GOT3 (cell line): ENCODE results near the gene SH2D7.

Experiments
- DNase-seq: peaks from one replicate; lab custom pipeline; 2025; ENCODE audit warnings: mixed read lengths; lab: John Stamatoyannopoulos, UW

SH2D7 gene

DNA sequence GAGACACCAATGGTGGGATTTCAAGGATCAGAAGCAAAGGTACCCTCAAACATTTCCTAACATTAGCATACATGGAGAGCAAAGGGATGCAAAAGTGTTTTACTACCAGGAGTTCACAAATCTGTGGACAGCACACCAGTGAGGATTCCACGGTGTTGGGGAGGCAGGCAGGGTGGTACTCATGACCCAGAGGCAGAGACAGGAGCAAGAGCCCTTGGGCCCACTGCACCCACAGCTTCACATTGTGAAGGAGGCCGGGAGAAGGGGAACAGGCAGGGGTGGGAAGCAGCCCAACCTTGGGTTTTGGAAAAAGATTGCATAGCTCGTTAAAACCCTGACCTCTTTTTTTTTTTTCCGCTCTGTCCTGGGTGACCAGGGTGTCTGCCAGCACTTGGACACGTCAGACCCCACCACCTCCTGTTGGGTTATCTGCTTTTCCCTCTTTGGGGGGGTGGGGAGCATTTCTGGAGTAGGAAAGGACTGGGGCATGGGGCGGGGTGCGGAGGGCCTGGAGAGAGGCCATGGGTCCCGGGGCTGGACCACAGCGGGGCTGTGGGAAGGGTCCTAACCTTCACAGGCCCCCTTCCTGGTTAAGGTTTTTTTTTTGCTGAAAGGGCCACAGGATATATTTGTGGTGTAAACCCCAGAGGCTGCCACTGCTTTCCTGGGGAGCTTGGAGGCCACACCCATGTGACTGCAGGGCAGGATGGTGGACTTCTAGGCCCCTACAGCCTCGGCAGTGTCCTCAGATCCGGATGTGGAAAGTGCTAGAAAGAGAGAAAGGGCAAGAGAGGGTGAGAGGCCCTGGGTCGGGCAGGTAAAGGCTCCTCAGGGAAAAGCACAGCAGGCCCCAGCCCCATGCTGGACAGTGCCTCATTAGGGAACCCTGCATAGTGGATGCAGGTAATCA lies 12.5 kb downstream of the SH2D7 start:
- no peak for DNase-seq

DNA sequence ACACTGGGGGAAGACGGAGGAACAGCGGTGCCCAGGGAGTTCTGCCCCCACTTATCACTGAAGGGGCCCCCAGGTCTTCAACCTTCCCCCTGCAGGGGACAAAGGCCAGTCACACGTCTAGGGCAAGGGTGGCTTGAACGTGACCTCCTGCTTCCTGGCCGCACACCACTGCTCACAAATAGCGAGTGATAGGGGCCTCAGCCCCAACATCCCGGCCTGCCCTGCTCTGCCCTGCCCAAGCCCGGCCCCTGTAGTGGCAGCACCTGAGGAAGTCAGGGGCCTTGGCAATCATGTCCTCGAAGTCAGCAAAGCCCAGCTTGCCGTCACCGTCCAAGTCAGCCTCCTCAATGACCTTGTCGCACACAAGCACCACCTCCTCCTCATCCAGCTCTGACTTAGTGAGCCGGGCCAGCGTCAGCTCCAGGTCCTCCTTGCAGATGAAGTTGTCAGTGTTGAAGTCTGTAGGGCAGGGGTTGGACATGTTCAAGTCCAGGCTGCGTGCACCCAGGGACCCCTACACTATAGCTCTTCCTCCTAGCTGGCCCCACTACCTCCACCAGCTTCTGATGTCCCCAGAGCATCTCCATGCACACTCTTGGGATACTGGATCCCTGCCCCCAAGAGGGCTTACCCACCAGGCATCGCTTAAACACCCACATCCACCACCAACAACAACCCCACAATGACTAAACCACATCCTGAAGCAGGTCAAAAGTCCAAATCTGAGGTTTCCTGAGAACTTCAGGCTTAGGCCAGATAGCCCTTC lies 13.3 kb downstream of the SH2D7 start:
- no peak for DNase-seq

DNA sequence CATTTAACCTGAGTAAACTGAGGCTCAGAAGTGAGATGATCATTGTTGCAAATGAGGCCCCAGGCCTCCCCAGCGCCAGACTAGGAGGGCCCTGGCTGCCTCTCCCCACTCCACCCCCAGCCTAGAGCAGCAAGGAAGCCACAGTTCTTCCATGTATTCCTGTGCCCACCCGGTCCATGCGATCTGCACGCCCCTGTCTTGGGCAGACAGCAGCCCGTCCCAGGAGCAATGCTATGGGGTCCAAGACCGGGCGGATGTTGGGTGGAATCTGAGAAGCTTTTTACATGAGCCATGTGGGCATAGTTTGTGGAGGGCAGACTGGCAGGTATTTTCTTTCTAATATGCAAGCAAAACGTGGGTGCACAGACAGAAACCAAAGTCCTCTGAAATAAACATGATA lies 15.1 kb downstream of the SH2D7 start:
- no peak for DNase-seq

DNA sequence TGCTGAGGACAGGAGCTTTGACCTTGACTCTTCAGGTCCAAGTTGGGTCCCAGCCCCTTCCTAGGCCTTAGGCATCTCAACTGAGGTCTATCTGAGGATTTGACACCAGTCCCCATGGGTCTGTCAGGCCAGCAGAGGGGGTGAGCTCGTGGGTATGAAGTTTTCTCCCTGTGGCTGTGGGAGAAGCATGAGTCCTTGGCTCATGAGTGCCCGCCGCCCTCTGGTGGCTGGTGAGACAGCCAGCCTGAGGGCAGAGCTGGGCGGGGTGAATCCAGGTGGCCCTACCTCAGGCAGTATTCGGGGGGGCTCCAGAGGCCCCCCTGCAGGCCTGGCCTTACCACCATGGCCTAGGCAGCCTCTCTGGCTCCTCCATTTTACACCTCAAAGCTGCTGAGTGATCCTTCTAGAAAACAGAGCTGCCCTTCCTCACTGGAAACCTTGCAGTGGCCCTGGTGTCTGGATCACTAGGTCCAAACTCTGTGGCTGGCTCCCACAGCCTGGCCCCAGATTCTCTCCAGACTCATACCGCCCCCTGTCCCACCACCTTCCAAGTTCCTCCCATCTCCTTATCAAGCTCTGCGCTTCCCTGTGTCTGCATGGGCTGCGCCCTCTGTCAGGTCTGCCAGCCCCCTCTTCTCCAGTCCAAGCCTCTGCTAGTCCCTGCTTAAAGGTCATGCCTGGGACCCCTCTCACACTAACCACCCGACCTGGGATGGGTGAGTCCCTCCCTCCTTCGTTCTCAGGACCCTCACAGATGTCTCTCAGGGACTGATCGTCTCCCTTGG lies 16.1 kb downstream of the SH2D7 start:
- peak; percentile 17 for DNase-seq

DNA sequence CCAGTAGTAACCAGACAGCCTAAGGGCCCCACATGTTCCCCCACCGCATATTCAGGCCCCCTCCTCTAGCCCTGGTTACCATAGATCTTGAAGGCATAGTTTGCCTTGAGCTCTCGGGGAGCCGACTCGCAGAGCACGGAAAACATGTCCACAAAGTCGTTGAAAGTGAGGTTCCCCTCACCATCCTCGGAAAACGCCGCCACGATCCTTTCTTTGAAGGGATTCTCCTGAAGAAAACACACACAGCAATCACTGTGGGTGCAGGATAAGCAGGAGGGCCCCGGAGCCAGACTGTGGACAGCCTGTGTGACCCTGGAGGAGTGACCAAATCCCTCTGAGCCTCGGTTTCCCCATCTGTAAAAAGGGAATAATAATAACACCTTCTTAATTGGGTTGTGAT lies 16.8 kb downstream of the SH2D7 start:
- no peak for DNase-seq

DNA sequence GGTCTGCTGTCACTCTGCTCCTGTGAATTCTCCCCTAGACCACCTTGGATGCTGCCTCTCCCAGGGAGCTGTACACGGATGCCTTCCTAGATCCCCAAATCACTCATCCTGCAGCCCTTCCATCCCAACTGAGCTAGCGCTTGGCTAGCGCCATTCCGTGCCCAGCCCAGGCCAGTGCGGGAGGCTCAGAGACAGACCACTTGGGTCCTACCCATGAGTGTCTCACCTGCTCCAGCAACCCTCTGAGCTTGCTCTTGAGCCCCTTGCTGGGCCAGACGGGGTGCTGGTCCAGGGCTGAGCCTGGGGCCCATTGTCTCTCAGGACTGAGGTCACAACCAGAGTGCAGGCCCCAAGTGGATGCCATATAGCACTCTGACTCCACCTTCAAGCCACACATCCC lies 17.7 kb downstream of the SH2D7 start:
- no peak for DNase-seq

DNA sequence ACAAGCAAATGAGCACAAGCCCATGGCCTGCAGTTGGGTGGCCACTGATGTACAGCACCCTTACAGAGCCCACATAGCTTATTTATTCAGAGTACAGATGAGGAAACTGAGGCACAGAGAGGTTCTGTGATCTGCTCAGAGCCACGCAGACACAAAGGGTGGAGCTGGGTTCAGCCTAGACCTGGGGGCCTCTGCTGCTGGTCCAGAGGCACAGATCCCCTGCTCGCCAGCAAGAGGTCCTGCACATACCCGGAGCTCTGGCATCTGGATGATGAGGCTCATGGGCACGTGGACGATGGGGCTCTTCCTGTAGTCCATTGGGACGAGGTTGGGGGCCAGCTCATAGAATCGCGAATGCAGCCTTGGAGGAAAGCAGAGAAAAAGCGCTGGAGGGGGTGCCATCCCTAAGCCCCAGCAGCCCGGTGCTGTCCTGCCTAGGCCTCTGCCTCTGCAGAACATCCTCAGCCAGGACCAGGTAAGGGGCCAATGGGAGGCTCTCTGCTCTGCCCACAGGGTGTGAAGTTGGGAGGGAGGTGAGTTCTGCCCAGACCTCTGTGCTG lies 18.6 kb downstream of the SH2D7 start:
- DNase-seq, result no peak

DNA sequence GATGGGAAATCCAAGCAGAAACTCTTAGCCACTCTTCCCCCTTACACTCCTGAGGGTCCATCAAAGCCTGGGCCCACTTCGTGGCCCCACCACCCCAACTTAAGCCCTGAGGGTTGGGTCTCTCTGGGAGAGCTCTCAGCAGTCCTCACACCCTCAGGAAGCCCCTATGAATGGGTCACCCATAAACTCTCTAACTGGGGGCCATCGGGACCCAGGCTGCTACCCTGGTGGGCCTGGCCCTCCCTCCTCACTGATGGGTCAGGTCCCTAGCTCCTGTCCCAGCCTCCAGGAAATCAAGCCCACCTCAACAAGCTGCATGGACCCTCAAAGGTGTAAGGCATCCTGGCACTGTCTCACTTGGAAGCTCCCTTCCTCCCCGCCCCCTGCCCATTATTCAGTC lies 19.4 kb downstream of the SH2D7 start:
- DNase-seq, result no peak

DNA sequence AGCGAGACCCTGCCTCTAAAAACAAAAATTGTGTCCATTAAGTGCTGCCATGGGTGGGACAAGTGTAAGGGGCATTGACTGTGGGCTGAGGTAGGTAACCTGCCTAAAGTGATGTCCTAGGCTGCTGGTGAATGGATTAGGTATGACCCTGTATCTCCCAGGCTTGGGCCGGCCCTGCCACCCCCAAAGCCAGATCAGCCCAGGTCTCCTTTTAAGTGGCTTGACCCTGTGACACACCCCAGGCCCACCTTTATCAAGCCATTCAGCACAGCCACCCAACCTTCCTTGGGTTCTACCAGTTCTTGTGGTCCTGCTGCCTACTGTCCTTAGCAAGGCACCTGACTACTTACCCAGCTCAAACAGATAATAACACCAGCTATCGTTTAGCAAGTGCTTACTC lies 20.2 kb downstream of the SH2D7 start:
- no peak for DNase-seq

DNA sequence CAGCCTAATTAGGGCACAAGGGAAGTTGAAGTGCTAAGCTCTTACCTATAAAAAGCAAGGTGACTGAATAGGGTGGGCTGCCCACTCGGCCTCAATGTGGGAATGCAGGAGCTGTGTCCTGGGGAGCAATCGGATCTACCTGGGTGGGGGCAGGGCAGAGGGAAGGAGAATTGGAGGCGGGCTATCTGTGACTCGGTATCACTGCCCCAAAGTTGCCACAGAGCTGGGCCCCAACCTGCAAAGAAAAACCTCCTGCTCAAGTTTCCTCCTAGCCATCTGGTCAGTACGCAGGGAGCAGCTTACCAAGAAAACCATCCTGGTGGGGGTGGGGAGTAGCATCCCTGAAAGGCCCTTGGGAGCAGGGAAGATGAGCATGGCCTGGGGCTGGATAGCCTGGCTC lies 28.2 kb downstream of the SH2D7 start:
- no peak for DNase-seq

DNA sequence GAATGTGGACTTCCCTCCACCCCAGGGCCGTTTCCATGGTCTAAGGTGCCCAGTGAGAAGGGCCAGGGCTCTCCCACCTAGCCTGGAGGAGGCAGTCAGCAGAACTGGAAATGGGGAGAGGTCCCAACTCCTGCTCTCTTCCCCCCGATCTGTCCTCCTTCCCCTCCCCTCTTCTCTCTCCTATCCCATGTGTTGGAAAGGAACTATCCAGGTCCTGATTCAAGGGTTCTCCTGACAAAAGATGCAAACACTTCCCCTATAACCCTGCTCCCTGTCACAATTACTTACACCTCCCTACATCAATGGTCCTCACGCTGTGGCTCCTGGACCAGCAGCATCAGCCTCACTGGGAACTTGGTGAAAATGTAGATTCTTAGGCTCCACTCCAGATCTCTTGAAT lies 32.9 kb downstream of the SH2D7 start:
- DNase-seq, result no peak

DNA sequence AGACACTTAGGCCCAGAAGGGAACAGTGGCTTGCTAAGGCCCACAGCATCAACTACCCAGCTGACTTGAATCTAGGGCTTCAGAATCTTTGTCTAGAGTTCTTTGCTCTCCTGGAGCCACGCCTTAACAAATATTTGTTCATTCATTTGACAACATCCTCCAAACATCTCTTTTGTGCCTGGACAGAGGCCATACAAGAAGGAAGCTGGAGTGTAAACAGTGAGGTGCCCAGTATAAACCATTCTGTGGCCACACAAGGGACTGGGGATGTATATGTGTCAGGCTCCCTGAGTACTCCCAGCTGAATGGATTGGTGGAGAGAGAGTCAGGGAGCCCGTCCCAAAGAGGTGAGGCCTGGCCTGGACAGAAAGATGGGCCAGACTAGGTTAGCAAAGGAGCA lies 35.5 kb downstream of the SH2D7 start:
- no peak for DNase-seq

DNA sequence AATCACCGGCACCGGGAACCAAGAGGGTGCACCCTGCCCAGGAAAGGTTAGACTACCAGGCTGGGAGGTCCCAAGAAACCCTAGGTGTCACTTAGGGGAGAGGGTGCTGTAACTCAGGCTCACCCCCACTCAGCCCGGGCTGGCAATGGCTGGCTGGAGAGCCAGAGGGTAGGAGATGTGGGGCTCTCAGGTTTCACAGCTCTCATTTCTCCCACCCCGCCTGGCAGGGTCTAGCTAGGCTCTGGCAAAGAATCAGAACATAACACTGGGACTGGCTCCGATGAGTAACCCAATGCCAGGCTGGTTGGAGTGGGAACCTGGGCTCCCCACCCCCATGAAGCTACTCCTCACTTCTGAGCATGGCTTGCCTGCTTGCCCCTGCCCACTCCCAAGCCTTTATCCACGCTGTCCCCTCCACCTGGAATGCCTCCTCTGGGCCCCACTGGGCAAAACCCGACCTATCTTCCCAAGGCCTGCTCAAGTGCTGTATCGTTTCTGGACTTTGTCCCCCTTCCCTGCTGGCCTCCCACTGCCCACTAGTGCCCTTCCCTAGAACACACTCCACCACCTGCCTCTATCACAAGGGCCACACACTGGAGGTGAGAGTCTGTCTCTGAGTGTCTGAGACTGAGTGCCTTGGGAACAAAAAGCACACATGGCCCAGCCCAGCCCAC lies 36.9 kb downstream of the SH2D7 start:
- no peak for DNase-seq

DNA sequence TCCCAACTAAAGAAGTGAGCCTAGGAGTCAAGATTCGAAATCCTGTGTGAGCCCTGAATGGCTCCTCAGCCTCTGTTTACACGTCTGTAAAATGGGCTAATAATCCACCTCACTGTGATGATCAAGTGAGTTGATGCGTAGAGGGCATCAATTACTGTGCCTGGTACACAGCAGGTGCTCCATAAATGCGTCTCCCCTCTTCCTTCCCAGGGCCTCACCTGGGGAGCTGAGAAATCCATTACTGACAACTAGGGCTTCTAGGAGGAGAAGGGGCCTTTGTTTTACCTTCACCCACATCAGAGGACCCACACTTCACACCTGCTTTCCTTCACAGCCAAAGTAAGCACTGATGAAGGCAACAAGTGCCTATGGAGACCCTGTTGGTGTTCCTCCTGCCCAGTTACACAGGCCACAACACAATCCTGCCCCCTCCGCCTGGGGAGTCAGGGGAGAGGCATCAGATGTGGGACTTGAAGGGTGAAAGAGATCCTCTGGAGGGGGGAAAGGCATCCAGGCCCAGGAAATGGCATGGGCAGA lies 37.5 kb downstream of the SH2D7 start:
- DNase-seq, result no peak

DNA sequence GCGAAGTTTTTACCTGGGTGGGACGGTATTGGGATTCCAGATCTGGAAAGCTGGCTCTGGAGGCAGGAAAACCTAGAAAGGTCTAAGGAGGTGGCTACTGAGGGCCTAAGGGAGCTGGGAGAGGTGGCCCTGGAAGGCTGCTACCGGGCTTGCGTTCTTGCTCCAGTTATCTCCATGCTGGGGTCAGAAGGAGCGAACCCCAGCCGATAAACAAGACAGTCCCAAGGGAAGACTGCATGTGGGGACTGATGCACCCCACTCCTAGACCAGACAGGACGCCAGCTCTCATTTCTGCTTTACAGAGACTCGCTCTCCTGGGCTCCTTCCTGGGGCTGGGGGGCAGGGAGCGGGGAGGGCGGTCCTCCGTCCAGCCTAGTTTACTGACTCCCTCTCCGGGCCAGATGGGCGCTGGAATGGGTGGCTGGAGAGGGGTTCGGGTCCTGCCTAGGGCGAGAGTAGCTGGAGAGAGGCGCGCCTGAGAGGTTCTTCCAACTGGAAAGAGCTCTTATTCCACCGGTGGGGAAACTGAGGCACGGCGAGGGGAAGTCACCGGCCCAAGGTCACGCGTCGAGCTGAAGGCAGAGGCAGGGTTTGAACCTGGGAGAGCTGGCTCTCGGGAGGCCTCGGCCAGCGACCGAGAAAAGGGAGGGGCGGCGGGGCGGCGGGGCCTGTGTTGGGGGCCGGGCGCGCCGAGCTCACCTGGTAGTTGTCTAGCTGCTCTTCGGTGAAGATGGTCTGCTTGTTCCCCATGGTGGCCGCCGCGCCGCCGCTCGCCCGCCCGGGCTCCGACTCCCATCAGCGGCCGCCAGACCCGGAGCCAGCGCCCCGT lies 38.3 kb downstream of the SH2D7 start:
- DNase-seq, result no peak

DNA sequence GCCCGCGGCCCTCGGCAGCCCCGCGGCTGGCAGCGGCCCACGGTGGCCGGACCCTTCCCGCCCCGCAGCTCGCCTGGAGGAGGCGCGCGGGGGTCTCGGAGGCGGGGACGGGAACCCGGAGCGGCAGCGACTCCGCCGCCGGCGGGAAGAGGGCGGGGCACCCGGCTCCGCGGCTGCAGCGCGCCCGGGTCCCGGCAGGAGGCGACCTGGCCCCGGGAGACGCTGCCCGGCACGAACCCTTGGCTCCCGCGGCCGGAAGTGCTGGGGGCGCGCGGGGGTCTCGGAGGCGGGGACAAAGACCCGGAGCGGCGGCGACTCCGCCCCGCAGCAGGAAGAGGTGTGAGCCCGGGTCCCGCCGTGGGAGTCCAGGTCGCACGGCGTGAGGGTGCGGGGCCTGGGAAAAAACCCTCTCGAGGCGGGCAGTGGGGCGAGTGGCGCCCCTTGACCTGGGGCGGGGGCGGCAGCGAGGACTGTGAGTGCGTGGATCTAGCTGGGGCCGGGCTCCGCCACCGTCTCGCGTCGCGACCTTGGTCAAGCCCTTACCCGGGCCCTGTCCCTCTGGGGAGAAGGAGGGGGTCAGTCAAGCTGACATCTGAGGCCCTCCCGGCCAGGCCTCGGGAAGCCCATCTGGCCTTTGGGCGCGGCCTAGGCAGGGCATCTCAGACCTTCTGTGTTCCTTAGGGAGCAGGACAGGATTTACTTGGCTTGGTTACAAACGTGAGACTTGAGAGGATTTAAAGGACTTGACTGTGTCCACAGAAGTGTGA lies 39.1 kb downstream of the SH2D7 start, which contains the start of gene CIB2:
CIB2 (minus strand) TSS at position 151 of the 767 bp plus-strand sequence. CDS start 230 bp downstream, outside the sequence.
- peak; percentile 51 for DNase-seq

DNA sequence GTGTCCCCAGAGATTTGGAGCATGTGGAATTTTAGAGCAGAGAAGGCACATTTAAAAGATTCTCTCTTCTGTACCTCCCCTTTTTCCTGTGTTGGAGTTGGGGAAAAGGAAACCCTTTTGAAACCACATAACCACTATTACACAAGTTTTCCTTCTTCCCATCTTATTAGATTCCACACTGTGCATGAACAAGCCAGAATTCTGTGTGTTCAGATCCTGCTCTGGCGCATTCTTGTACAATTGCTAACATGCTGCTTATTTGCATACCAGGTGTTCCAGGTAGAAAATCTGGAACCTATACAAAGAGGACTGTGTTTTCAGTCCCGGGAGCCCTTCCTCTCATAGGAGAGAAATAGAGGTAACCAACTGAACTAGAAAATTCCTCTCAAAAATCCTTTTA lies 41.4 kb downstream of the SH2D7 start:
- DNase-seq, result no peak

DNA sequence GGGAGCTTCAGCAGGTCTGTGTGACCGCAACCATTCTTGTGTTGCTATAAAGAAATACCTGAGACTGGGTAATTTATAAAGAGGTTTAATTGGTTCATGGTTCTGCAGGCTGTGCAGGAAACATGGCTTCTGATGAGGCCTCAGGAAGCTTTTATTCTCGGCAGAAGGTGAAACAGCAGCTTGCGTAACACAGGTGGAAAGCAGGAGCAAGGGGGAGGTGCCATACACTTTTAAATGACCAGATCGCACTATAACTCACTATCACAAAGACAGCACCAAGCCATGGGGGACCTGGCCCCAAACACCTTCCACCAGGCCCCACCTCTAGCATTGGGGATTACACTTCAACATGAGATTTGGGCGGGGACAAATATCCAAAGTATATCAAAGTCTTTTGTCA lies 47.2 kb downstream of the SH2D7 start:
- no peak for DNase-seq

DNA sequence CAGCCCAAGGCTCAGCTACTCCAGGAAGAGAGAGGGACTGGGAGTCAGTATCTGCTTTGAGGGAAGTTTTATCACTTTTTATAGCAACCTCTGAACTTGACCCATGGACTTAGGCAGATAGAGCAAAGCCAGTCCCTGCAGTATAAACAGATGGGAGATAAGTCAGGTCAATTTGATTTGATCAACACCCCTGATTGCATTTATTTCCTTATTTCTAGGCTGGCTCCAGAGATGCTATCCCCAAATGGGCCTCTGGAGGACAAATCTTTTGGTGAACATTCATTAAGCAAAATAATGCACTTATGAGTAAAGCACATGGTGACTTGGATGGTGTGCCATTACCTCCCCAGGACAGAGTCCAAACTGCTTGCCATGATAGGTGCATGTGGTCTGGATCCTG lies 47.9 kb downstream of the SH2D7 start:
- no peak for DNase-seq

DNA sequence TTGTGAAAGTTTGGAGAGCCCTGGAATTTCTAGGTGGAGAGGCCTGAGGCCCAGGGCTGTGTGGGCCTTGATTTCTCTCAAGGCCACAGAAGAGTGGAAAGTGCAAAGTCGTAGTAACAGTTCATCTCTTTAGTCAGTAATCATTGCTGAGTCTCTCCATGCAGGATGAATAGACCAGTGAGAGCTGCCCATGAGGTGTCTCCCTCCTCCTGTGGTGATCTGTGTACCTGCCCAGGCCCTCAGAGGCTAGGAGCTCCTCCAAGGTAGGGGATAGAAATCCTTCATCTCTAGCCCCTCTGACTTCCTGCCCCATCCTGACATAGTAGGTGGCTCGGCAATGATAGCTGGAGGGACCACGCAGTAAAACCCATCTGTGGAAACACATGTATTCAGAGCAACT lies 50.0 kb downstream of the SH2D7 start:
- DNase-seq, result no peak
